ENCODE data around the gene ILRUN.

GRCh38 chr6:34671367-34671766 lies 25.2 kb downstream of the ILRUN start:
- TF ChIP-seq EZH2 (IDR thresholded peaks at IDR 0.05; ENCODE audit: borderline replicate concordance, low read length) = no peak
- no peak for TF ChIP-seq CTCF (conservative IDR thresholded peaks at IDR 0.05 in 1 of 2, IDR thresholded peaks at IDR 0.05 in 1 of 2; ENCODE audit: extremely low read depth in 1 of 2, insufficient read depth in 1 of 2, low read depth in 1 of 2, low read length in 2 of 2)

Data from mammary epithelial cell (primary cell).